ENCODE results near the gene DERL3.
"Not testable (repeated sequence)": the region's sequence is repeated elsewhere in the genome, so short reads cannot be mapped to it uniquely, and the experiment has no call there.

- TF ChIP-seq CTCF, EZH2, EZH2phosphoT487 (IDR thresholded peaks at IDR 0.05): not testable (repeated sequence)
These were observed 25.8 kb upstream of the DERL3 start for GRCh38 chr22:23864499-23865154.
